GM18907 (cell line): ENCODE measurements around the gene CCDC154.
"Not testable (repeated sequence)": the region's sequence is repeated elsewhere in the genome, so short reads cannot be mapped to it uniquely, and the experiment has no call there.

ENCODE experiments used
- ATAC-seq: cut with Tn5 transposase; IDR thresholded peaks from one replicate; pipeline ENCODE4 v1.9.1; 2021; ENCODE audit warnings: mild to moderate bottlenecking, moderate library complexity; ENCODE audit not compliant: unreplicated experiment

The CCDC154 gene

GRCh38 chr16:1455190-1456171 is 11.1 kb upstream of the CCDC154 start:
- ATAC-seq: no peak

DNA sequence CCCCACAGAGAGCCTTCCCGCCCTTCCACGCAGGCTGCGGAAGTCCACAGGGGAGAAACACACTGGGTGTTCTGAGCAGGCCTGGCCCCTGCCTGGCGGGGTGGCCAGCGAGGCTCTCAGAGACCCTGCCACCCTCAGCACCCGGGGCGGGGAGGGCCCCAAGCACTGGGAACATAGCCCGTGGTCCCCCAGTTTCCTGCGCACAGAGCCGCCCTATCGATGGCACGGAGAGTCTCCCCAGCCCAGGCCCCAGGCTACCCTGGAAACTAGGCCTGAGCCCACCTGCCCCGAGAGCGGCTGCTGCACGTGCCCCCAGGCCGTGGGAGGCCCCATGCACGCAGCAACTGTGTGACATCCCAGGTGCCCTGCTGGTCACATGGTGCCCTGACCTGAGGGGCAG is 10.2 kb upstream of the CCDC154 start:
- ATAC-seq: no peak

- no peak for ATAC-seq
Observed at GRCh38 chr16:1453316-1453715, 9.0 kb upstream of the CCDC154 start.

- no peak for ATAC-seq
Observed at GRCh38 chr16:1452530-1452929, 8.2 kb upstream of the CCDC154 start.

GRCh38 chr16:1451702-1452392 is 7.5 kb upstream of the CCDC154 start:
- ATAC-seq: no peak

DNA sequence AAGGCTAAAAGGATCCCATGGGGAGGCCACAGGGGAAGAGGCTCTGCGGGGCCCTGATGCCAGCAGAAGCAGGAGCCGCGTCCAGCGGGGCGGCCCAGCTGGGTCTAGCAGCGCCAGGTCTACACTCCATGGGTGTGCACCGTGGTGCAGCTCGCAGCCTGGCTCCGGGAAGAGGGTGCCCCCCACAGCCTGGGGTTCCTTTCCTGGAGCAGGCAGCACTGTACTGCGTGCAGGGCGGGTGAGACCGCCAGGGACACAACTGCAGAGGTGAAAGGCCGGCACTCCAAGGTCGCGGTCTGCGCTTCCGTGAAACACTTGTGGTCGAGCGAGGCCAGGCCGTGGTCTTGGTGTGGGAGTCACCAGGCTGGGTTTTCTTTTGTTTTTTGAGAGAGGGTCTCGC is 6.5 kb upstream of the CCDC154 start:
- no peak for ATAC-seq

DNA sequence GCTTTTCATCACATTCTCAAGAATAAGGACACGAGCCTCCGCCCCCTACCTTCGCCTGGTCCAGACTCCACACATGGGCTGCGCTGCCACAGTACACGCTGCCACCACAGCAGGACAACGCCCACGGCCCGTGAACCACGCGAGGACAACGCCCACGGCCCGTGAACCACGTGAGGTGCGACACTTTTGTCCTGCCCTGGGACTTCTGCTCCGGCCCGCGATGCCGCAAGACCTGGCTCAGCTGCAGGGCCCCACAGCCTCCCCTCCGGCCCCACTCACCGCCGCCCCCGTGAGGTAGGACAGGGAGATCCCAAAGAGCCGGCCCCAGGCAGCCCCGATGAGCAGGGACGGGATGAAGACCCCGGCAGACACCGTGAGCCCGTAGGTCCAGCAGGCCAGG is 5.9 kb upstream of the CCDC154 start:
- ATAC-seq: no peak

DNA sequence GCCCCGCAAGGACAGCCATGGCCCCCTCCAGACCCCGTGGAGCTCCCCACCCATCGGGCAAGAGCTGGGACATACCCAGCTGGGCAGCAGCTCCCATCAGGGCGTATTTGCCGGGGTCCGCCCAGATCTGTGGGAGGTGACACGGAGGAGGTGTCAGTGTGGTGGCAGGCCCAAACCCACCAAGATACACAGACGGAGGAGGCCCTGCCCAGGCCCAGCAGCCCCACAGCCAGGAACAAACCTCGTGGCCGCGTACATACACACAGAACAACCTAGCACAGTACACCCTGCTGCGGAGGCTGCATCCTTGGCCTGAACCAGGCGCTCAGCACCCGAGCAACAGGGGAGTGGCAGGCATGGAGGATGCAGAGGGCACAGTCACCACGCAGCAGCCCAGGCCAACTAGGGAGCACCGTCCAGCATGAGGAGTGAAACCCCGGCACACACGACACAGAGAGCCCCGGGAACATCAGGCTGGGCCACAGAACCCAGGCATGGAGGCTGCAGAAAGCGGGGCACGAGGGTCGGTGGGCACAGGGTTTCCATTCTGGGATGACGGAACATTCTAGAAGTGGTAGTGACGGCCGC is 4.9 kb upstream of the CCDC154 start:
- no peak for ATAC-seq

DNA sequence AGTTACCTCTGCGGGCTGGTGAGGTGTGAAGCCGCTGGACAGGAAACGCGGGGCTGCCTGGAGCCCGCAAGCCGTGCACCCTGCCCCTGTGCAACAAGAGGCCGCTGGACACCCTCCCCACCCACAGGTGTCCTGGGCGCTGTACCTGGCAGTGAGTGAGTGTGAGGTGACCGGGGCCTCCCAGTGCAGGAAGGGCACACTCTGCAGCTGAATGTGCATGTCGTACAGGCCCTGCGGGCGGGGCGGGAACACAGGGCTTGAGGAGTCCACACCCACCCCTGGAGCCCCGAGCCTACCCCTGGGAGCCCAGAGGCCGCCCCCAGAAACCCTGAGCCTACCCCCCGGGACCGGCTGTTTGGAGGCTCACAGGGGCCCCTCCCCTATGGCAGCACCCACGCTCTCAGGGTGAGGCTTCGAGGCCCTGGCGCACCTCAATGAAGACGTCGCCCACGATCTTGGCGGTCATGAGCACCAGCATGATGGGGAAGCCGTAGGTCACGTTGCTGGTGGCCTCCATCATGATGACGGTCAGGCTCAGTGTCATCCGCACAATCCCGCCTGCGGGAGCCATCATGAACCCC is 4.3 kb upstream of the CCDC154 start:
- no peak for ATAC-seq

DNA sequence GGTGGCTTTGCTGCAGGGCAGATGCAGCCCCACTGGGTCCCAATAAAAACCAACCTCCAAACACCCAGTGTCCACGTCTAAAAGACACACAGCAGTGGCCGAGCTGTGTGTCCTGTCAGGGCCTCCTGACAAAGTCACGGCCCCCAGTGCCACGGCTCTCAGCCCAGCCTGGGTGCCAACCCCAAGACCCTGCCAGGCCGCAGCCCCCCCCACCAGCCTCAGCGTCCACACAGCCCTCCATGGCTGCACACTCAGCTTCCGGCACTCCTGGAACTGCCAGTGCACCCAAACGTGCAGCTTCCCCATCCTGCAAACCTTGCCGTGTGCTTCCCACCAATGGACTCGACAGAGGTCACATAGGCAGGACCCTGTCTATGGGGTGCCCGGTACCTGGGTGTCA is 3.6 kb upstream of the CCDC154 start:
- ATAC-seq: no peak

DNA sequence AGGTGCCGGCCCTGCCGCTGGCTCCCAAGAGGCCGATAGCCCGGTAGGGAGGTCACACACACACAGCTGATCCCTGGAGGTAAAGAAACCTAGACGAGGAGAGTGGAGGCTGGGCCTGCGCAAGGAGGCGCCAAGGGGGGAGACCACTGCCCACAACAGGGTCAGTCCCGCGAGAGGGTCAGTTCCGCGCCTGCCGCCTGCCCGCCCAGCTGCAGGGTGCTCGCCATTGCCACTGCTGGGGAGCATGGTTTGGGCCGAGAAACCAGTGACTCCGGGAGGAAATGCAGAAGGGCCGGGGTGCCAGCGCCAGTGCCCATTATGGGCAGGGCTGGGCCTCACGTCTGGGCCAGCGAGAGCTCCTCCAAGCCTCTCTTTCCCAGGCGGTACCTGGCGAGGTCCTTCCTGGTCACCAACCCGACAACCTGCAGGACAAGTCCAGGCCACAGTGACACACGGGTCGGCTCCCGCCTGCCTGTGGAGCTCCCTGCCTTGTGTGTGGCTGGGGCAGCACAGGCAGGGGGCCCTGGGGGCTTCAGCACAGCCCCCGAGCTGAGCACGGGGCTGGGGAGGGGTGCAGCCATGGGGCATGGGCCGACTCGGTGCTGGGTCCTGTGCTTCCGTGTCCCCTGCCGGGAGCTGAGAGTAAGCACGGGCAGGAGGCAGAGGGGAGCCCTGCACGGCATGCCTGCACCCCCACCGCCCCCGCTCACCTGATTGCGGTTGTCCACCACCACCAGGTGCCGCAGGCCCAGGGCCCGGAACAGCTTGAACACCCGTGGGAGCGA is 2.1 kb upstream of the CCDC154 start:
- no peak for ATAC-seq

GRCh38 chr16:1445518-1446203 is 1.3 kb upstream of the CCDC154 start:
- no peak for ATAC-seq

- no peak for ATAC-seq
Observed at GRCh38 chr16:1444730-1445517, 568 bp upstream of the CCDC154 start.

- no peak for ATAC-seq
Observed at GRCh38 chr16:1443403-1443973, 868 bp downstream of the CCDC154 start.

- ATAC-seq: no peak
Observed at GRCh38 chr16:1442697-1443096, 1.7 kb downstream of the CCDC154 start.

DNA sequence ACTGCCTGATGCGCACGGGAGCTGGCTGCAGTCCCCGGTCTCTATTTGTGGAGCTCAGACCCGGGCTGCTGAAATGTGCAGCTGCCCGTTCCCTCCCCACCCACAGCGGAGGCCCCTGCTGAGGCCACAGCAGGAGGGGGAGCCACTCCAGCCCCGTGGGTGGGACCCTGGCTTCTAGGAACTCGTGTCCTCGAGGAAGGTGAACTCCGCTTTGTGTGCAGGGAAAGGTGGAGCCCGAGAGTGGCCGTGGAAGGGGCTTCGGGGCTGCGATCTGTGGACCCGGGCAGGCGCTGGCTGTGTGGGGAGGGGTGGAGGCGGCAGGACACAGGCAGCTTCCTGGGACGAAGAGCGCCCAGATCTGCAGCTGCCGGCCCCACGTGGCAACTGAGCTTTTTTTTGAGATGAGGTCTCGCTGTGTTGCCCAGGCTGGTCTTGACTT is 2.9 kb downstream of the CCDC154 start:
- ATAC-seq: no peak

GRCh38 chr16:1439699-1440074 is 4.7 kb downstream of the CCDC154 start:
- not testable (repeated sequence) for ATAC-seq

DNA sequence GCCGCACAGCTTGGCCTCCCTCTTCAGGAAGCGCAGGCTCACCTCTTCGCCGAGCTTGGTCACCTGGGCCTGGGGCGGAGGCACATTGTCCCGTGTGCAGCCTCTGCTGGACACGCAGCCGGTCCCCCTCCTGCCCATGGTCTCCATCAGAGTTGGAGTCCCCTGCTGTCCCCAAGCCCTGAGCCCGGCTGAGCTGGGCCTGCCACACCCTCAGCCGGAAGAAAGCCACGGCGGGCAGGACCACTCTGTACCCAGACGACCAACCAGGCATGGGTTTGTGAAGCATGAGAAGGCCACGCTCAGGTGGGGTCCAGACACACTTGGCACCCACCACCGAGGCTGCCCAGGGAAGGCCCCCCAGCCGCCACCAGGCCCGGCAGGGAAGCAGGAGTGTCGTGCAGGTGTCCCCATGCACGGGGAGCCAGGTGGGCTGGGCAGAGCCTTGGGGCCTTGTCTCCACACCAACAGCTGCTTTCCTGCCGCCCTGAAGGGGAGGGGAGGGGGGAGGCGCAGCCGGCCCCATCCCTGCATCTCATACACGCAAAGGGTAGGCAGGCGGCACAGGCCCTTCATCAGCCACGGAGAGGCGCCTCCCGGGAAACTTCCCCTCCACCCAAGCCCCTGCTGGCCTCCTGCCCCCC is 5.2 kb downstream of the CCDC154 start:
- no peak for ATAC-seq
